GM18870 (cell line): ENCODE measurements around the gene PDYN.

Experiments
- ATAC-seq: cut with Tn5 transposase; IDR thresholded peaks from one replicate; pipeline ENCODE4 v1.9.1; 2021; ENCODE audit warnings: moderate library complexity; ENCODE audit not compliant: unreplicated experiment

Gene PDYN

DNA sequence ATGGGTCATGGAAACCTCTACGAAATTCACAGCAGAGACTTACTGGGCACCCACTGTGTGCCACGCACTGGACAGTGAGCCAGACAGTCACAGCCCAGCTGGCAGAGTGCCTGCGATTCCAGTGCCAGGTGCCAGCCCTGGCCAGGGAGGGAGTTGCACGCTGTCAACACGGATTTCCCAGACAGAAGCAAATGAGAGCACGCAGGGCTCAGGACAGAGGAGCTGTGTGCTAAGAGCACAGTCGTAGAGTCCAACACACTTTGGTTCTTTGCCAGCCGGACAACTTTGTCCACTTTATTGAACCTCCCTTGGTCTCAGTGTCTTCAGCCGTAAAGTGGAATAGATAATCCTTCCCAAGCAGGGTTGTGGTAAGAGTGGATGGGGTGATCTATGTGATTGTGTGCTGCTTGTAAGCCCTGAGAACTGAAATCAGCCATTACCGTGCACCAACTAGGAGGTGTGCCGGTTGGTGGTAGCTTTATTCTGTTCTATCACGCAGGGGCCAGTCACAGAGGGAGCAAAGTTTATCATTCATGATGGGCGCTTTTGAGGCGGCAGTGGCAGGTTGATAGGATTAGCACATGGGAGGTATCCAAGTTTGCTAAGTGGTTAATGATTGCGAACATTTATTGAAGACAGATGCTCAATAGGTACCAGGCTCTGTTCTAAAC, 58.0 kb downstream of the PDYN start:
- ATAC-seq, result no peak

- no peak for ATAC-seq
Observed at GRCh38 chr20:1934721-1935573, 58.9 kb downstream of the PDYN start.

DNA sequence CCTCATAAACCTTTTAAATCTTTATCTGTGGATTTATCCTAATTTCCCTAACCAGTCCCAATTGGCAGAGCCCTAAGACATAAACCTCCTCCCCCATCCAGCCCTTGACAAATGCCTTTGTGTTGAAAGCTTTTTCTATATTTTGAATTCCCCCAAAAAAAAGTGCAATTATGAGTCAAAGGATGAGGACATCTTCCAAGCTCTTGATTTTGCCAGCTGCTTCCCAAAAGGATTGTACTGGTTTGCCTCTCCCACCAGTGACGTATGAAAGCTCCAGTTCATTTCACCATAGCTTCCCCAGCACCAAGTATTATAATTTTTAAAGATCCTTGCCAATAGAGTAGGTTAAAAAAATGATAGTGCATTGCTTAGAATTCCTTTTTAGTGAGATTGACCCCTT, 59.7 kb downstream of the PDYN start:
- no peak for ATAC-seq

- ATAC-seq, result no peak
Observed at GRCh38 chr20:1933465-1933870, 60.4 kb downstream of the PDYN start.

- no peak for ATAC-seq
Observed at GRCh38 chr20:1932971-1933370, 60.9 kb downstream of the PDYN start.

DNA sequence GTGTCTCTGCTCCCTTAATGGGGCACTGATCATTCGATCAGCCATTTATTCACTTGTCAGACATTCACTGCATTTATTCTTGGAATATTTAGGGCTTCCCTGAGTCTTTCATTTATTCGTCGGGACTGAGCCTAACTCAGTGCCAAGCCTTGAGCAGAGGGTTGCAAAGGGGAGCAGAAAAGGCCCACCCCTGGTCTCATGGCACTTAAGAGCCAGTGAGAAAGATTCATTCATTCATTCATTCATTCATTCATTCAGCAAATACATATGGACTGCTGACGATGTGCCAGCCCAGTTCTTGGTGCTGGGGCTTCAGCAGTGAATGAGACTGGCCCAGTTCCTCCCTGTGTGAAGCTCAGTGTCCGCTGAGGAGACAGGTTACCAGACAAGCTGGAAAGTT, 62.0 kb downstream of the PDYN start:
- ATAC-seq, result no peak

DNA sequence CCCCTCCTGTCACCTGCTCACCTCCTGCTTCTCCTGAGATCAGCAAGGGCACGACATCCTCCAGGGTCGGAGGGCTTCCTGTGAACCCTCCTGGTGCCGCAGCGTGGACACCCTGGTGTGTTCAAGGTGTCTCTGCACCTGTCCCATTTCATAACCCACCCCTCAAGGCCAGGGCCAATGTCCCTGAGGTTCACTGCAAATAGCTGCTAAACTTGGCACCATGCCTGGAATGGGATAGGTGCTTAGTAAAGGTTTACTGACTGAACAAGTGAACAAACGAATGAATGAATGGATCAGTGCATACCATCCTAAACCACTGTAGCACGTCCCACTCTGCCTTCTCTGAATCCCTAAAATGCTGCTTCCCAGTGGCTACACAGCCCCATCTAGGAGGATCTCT, 63.7 kb downstream of the PDYN start:
- no peak for ATAC-seq

DNA sequence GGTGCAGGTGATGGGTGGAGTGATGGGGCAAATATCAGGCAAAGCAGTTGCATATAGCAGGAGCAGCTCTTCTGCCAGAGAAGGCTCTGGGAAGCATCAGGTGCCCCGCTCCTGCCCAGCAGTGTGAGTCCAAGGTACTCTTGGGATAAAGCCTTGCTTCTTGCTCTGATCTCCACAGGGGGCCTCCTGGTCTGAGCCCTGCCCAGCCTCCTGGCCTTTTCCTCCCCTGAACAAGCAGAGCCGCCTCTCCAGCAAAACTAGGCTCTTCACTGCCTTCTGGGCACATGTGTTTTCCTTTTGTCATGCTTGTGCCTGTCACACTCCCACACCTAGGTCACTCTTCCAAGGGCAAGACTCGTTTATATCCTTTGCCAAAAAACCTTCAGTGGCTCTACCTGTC, 64.4 kb downstream of the PDYN start:
- ATAC-seq, result no peak

DNA sequence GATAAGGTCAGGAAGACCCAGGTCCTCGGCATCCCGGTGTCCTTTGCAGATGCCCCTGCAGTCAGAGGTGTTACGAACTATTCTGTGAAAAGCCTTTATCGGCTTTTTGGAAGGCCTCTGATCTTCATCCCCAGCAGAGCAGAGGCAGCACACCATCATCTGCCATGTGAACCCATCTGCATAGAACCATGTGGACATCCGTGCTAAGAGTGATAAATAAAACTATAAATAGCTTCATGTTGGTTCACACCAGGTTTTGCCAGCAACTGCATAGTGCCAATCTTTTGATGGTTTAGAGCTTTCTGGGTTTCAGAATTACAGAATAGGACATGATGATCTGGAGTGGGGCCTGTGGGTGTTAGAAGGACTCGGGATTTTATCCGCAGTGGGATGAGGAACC, 65.1 kb downstream of the PDYN start:
- no peak for ATAC-seq
